A673 (cell line): Measurements from ENCODE around the gene DHRS9. TPM values are rescaled to one million over a fixed set of nuclear protein-coding genes. Genes with fewer than 3 reads are reported as not detected.

Source experiments
- BruUV-seq: library from RNA; stranded (reverse); fragments of 400-500 nt; replicated peaks from 2 replicates; lab custom pipeline; 2021; lab: Mats Ljungman, UMichigan
- CTCF ChIA-PET: fragments of 300-600 bp; sonication (Branson Sonifier 250); formaldehyde crosslinking; loops from one replicate; lab custom pipeline; 2022; ENCODE audit warnings: antibody characterized with exemption; lab: Charles Lee
- POLR2A ChIA-PET: fragments of 300-600 bp; sonication (Branson Sonifier 250); formaldehyde crosslinking; loops from one replicate; lab custom pipeline; 2022; ENCODE audit warnings: antibody characterized with exemption; ENCODE audit not compliant: low non-redundant PET; lab: Charles Lee
- DNase-seq: peaks from one replicate; pipeline ENCODE4 v3.0.0-alpha.2; 2015; ENCODE audit warnings: low spot score
- H3K27ac ChIP-seq: fragments of 200-600 bp; sonication (generic); 2 replicates; pipeline ENCODE4 v1.5.1; 2016; ENCODE audit warnings: mixed run types, low read depth, mild to moderate bottlenecking, mixed read lengths, antibody characterized with exemption, low read length; ENCODE audit not compliant: poor library complexity, severe bottlenecking
- H3K27me3 ChIP-seq: fragments of 200-600 bp; sonication (generic); replicated peaks from 2 replicates; pipeline ENCODE4 v1.6.1; 2017; ENCODE audit warnings: mixed run types, low read depth, mild to moderate bottlenecking, mixed read lengths, antibody characterized with exemption, low read length; ENCODE audit not compliant: insufficient read depth, poor library complexity
- H3K36me3 ChIP-seq: fragments of 200-600 bp; sonication (generic); 2 replicates; pipeline ENCODE4 v1.6.1; 2016; ENCODE audit warnings: mixed run types, mild to moderate bottlenecking, mixed read lengths, antibody characterized with exemption, low read length; ENCODE audit not compliant: insufficient read depth, poor library complexity, severe bottlenecking
- H3K4me1 ChIP-seq: fragments of 200-600 bp; sonication (generic); 2 replicates; pipeline ENCODE4 v1.6.1; 2017; ENCODE audit warnings: mixed run types, mild to moderate bottlenecking, mixed read lengths, antibody characterized with exemption, low read length; ENCODE audit not compliant: insufficient read depth, poor library complexity, severe bottlenecking
- H3K4me3 ChIP-seq: fragments of 200-600 bp; sonication (generic); 2 replicates; pipeline ENCODE4 v1.5.1; 2016; ENCODE audit warnings: low read depth, mixed run types, mild to moderate bottlenecking, mixed read lengths, low read length; ENCODE audit not compliant: poor library complexity, severe bottlenecking
- H3K9me3 ChIP-seq: fragments of 200-600 bp; sonication (generic); 2 replicates; pipeline ENCODE4 v1.6.1; 2016; ENCODE audit warnings: mixed run types, low read depth, mild to moderate bottlenecking, mixed read lengths, antibody characterized with exemption, low read length; ENCODE audit not compliant: poor library complexity, severe bottlenecking
- EZH2 ChIP-seq: fragments of 200-600 bp; sonication (generic); IDR thresholded peaks from 2 replicates; pipeline ENCODE4 v1.6.1; 2017; ENCODE audit warnings: borderline replicate concordance, low read depth, mild to moderate bottlenecking, mixed read lengths, antibody characterized with exemption, low read length; ENCODE audit not compliant: poor library complexity, severe bottlenecking
- intact Hi-C: fragments of 100-400 bp; cut with micrococcal nuclease; formaldehyde crosslinking; loops from one replicate; pipeline ENCODE4 v1.10.0; 2022; ENCODE audit not compliant: unreplicated experiment
- total RNA-seq: library from RNA; stranded (reverse); gene quantifications from 2 replicates; pipeline ENCODE4 v1.2.3, GENCODE V29; 2021
- TF ChIP-seq, protein P1 (sequence below): fragments of 300-800, 200-600 bp; sonication (generic); conservative IDR thresholded peaks from 2 replicates; pipeline ENCODE4 v1.5.1; 2017; ENCODE audit warnings: low read depth, mild to moderate bottlenecking, antibody characterized with exemption, low read length, moderate library complexity, mixed read lengths

Gene DHRS9
- total RNA-seq, 1 experiment from 2014 or later: not detected

GRCh38 chr2:169065422-169065821, 3.9 kb upstream of the DHRS9 start:
- Histone ChIP-seq H3K36me3 (no peaks in the 10 kb centered on the region), H3K4me1 (no peaks in the 10 kb centered on the region), H3K9me3 (no peaks in the 10 kb centered on the region), H3K4me3 (no peak overlapping the region), H3K27me3 (peaks cover 11% of the 10 kb centered on the region), H3K27ac (no peak overlapping the region)
- intact Hi-C loops: no loop called here
- TF ChIP-seq, protein P1, sequence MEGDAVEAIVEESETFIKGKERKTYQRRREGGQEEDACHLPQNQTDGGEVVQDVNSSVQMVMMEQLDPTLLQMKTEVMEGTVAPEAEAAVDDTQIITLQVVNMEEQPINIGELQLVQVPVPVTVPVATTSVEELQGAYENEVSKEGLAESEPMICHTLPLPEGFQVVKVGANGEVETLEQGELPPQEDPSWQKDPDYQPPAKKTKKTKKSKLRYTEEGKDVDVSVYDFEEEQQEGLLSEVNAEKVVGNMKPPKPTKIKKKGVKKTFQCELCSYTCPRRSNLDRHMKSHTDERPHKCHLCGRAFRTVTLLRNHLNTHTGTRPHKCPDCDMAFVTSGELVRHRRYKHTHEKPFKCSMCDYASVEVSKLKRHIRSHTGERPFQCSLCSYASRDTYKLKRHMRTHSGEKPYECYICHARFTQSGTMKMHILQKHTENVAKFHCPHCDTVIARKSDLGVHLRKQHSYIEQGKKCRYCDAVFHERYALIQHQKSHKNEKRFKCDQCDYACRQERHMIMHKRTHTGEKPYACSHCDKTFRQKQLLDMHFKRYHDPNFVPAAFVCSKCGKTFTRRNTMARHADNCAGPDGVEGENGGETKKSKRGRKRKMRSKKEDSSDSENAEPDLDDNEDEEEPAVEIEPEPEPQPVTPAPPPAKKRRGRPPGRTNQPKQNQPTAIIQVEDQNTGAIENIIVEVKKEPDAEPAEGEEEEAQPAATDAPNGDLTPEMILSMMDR: no peak
- no peak for TF ChIP-seq EZH2
- DNase-seq: no peak
- ChIA-PET POLR2A (no interaction called here), CTCF (no interaction called here)
- no TSS peak for BruUV-seq

DNA sequence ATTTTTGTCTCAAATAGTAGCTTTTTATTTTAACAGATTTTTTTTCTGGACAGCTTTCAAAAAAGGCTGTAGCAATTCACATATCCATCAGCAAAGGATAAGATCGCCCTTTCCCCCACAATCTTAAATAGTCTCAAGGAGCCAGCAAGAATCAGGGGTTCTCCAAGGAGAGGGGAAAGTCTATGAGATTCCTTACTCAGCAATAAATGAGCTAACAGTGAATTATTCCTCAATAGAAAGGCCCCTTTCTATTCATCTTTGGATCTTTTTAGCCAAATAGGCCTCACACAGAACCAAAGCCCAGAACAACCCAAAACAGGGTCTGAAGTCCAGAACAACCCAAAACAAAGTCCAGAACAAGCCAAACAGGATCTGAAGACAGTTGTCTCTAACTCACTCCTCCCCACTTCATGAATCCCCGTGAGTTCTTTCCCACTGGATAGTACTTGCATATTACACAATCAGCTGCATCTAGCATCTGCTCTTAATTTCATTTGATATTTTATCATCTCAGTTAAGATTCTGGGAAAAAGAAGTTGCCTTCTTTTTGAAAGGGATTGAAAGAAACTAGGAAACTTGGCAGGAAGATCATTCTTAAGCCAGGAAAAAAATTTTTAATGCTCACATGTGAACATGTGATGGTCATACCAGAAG, 3.4 kb upstream of the DHRS9 start:
- Histone ChIP-seq H3K36me3 (no peaks in the 10 kb centered on the region), H3K4me3 (no peak overlapping the region), H3K27me3 (peaks cover 11% of the 10 kb centered on the region), H3K9me3 (no peaks in the 10 kb centered on the region), H3K4me1 (no peaks in the 10 kb centered on the region), H3K27ac (no peak overlapping the region)
- POLR2A ChIA-PET: interaction anchor here (0.6 kb wide), 1 partner anchor 377 kb away, joined by 3 read pairs; no protein-coding TSS in a partner anchor
- intact Hi-C loops: no loop called here
- no peak for DNase-seq
- TF ChIP-seq EZH2: no peak
- TF ChIP-seq, protein P1: no peak
- CTCF ChIA-PET: no interaction called here
- no TSS peak for BruUV-seq

- Histone ChIP-seq H3K9me3 (no peaks in the 10 kb centered on the region), H3K4me1 (no peaks in the 10 kb centered on the region), H3K27me3 (peaks cover 11% of the 10 kb centered on the region), H3K27ac (no peak overlapping the region), H3K36me3 (no peaks in the 10 kb centered on the region), H3K4me3 (no peak overlapping the region)
- BruUV-seq: no TSS peak
- CTCF ChIA-PET: no interaction called here
- TF ChIP-seq EZH2: no peak
- TF ChIP-seq, protein P1: no peak
- intact Hi-C loops: no loop called here
- DNase-seq: no peak
- POLR2A ChIA-PET: no interaction called here
These were observed 2.5 kb upstream of the DHRS9 start for GRCh38 chr2:169066897-169067296.
